Stimulated activated effector memory CD8-positive, alpha-beta T cell treated with anti-CD3 and anti-CD28 coated beads, Interleukin-12 subunit alpha, Interleukin-12 subunit beta, amount 100 ng/mL, for 72 hours (primary cell): ENCODE results near the gene PRICKLE2.

ENCODE experiments used
- ATAC-seq: fragments of 150-1000 bp; cut with Tn5 transposase; 2 replicates; pipeline ENCODE4 v1.10.0; 2021
- DNase-seq, 2 donors: peaks; one replicate each; pipeline ENCODE4 v3.0.0; 2021 to 2022; ENCODE audit warnings: low spot score in 2 of 2
- H3K27ac Mint-ChIP-seq: one replicate; pipeline ENCODE4 v1.8.0; 2022; ENCODE audit warnings: mild to moderate bottlenecking, mixed read lengths
- H3K36me3 Mint-ChIP-seq: one replicate; pipeline ENCODE4 v1.8.0; 2022; ENCODE audit warnings: mild to moderate bottlenecking, mixed read lengths
- H3K4me1 Mint-ChIP-seq: one replicate; pipeline ENCODE4 v1.8.0; 2022; ENCODE audit warnings: mixed read lengths
- H3K4me3 Mint-ChIP-seq: one replicate; pipeline ENCODE4 v1.8.0; 2022; ENCODE audit warnings: mild to moderate bottlenecking, mixed read lengths
- H3K9me3 Mint-ChIP-seq: one replicate; pipeline ENCODE4 v1.8.0; 2022; ENCODE audit warnings: mixed read lengths

The PRICKLE2 gene

GRCh38 chr3:64260431-64260830 lies 35.2 kb upstream of the PRICKLE2 start:
- Mint-ChIP-seq H3K4me3 (no peak overlapping the region), H3K9me3 (peaks cover 4% of the 10 kb centered on the region), H3K36me3 (no peaks in the 10 kb centered on the region), H3K27ac (no peak overlapping the region), H3K4me1 (no peaks in the 10 kb centered on the region)
- no peak for ATAC-seq
- DNase-seq: no peak

- Mint-ChIP-seq H3K4me1 (no peaks in the 10 kb centered on the region), H3K4me3 (no peak overlapping the region), H3K9me3 (peaks cover 4% of the 10 kb centered on the region), H3K27ac (no peak overlapping the region), H3K36me3 (no peaks in the 10 kb centered on the region)
- ATAC-seq (no peak), DNase-seq (no peak)
Observed at GRCh38 chr3:64259636-64260035, 34.4 kb upstream of the PRICKLE2 start.

GRCh38 chr3:64257100-64257755 lies 32.0 kb upstream of the PRICKLE2 start:
- ATAC-seq (no peak), DNase-seq (no peak)
- no peak overlapping the region for H3K4me3 Mint-ChIP-seq
- peaks cover 2% of the 10 kb centered on the region for H3K9me3 Mint-ChIP-seq
- H3K4me1 Mint-ChIP-seq: no peaks in the 10 kb centered on the region
- H3K27ac Mint-ChIP-seq: no peak overlapping the region
- H3K36me3 Mint-ChIP-seq: no peaks in the 10 kb centered on the region

GRCh38 chr3:64255741-64256340 lies 30.6 kb upstream of the PRICKLE2 start:
- DNase-seq (no peak), ATAC-seq (no peak)
- no peak overlapping the region for H3K27ac Mint-ChIP-seq
- H3K4me1 Mint-ChIP-seq: no peaks in the 10 kb centered on the region
- H3K36me3 Mint-ChIP-seq: no peaks in the 10 kb centered on the region
- no peak overlapping the region for H3K4me3 Mint-ChIP-seq
- no peaks in the 10 kb centered on the region for H3K9me3 Mint-ChIP-seq

- DNase-seq: no peak
- no peaks in the 10 kb centered on the region for H3K4me1 Mint-ChIP-seq
- H3K27ac Mint-ChIP-seq: no peak overlapping the region
- H3K36me3 Mint-ChIP-seq: no peaks in the 10 kb centered on the region
- H3K9me3 Mint-ChIP-seq: no peaks in the 10 kb centered on the region
- no peak overlapping the region for H3K4me3 Mint-ChIP-seq
- no peak for ATAC-seq
Observed at GRCh38 chr3:64254443-64254842, 29.2 kb upstream of the PRICKLE2 start.

- no peaks in the 10 kb centered on the region for H3K4me1 Mint-ChIP-seq
- no peak overlapping the region for H3K27ac Mint-ChIP-seq
- no peak for ATAC-seq
- DNase-seq: no peak
- no peak overlapping the region for H3K4me3 Mint-ChIP-seq
- no peaks in the 10 kb centered on the region for H3K36me3 Mint-ChIP-seq
- peaks cover 3% of the 10 kb centered on the region for H3K9me3 Mint-ChIP-seq
Observed at GRCh38 chr3:64253689-64254088, 28.4 kb upstream of the PRICKLE2 start.

- DNase-seq (no peak), ATAC-seq (no peak)
- H3K9me3 Mint-ChIP-seq: peaks cover 3% of the 10 kb centered on the region
- no peak overlapping the region for H3K4me3 Mint-ChIP-seq
- no peaks in the 10 kb centered on the region for H3K36me3 Mint-ChIP-seq
- no peak overlapping the region for H3K27ac Mint-ChIP-seq
- H3K4me1 Mint-ChIP-seq: no peaks in the 10 kb centered on the region
Observed at GRCh38 chr3:64251019-64251418, 25.8 kb upstream of the PRICKLE2 start.

- no peak for ATAC-seq
- Mint-ChIP-seq H3K36me3 (no peaks in the 10 kb centered on the region), H3K27ac (no peak overlapping the region), H3K9me3 (peaks cover 3% of the 10 kb centered on the region), H3K4me3 (no peak overlapping the region), H3K4me1 (no peaks in the 10 kb centered on the region)
- DNase-seq: no peak
Observed at GRCh38 chr3:64247991-64248646, 22.9 kb upstream of the PRICKLE2 start.

- Mint-ChIP-seq H3K36me3 (no peaks in the 10 kb centered on the region), H3K4me3 (no peak overlapping the region), H3K27ac (no peak overlapping the region), H3K9me3 (peaks cover 6% of the 10 kb centered on the region), H3K4me1 (no peaks in the 10 kb centered on the region)
- ATAC-seq: no peak
- no peak for DNase-seq
Observed at GRCh38 chr3:64244011-64244942, 19.0 kb upstream of the PRICKLE2 start.

- Mint-ChIP-seq H3K9me3 (peaks cover 3% of the 10 kb centered on the region), H3K36me3 (no peaks in the 10 kb centered on the region), H3K4me1 (no peaks in the 10 kb centered on the region), H3K4me3 (no peak overlapping the region), H3K27ac (no peak overlapping the region)
- ATAC-seq: no peak
- no peak for DNase-seq
Observed at GRCh38 chr3:64242435-64242834, 17.2 kb upstream of the PRICKLE2 start.

GRCh38 chr3:64240959-64241358 lies 15.7 kb upstream of the PRICKLE2 start:
- H3K4me1 Mint-ChIP-seq: no peaks in the 10 kb centered on the region
- ATAC-seq (no peak), DNase-seq (no peak)
- H3K4me3 Mint-ChIP-seq: no peak overlapping the region
- H3K36me3 Mint-ChIP-seq: no peaks in the 10 kb centered on the region
- H3K9me3 Mint-ChIP-seq: peaks cover 6% of the 10 kb centered on the region
- H3K27ac Mint-ChIP-seq: no peak overlapping the region

GRCh38 chr3:64240396-64240795 lies 15.1 kb upstream of the PRICKLE2 start:
- Mint-ChIP-seq H3K4me1 (no peaks in the 10 kb centered on the region), H3K4me3 (no peak overlapping the region), H3K27ac (no peak overlapping the region), H3K9me3 (peaks cover 6% of the 10 kb centered on the region), H3K36me3 (no peaks in the 10 kb centered on the region)
- DNase-seq (no peak), ATAC-seq (no peak)

- DNase-seq: no peak
- no peak for ATAC-seq
- H3K9me3 Mint-ChIP-seq: peaks cover 6% of the 10 kb centered on the region
- no peaks in the 10 kb centered on the region for H3K36me3 Mint-ChIP-seq
- H3K4me3 Mint-ChIP-seq: no peak overlapping the region
- no peak overlapping the region for H3K27ac Mint-ChIP-seq
- H3K4me1 Mint-ChIP-seq: no peaks in the 10 kb centered on the region
Observed at GRCh38 chr3:64239841-64240240, 14.6 kb upstream of the PRICKLE2 start.

GRCh38 chr3:64238971-64239667 lies 13.9 kb upstream of the PRICKLE2 start:
- no peaks in the 10 kb centered on the region for H3K4me1 Mint-ChIP-seq
- DNase-seq (no peak), ATAC-seq (no peak)
- H3K36me3 Mint-ChIP-seq: no peaks in the 10 kb centered on the region
- no peak overlapping the region for H3K4me3 Mint-ChIP-seq
- H3K27ac Mint-ChIP-seq: no peak overlapping the region
- H3K9me3 Mint-ChIP-seq: peaks cover 6% of the 10 kb centered on the region

- H3K27ac Mint-ChIP-seq: no peak overlapping the region
- no peaks in the 10 kb centered on the region for H3K4me1 Mint-ChIP-seq
- ATAC-seq: no peak
- H3K36me3 Mint-ChIP-seq: no peaks in the 10 kb centered on the region
- no peak for DNase-seq
- H3K9me3 Mint-ChIP-seq: peaks cover 8% of the 10 kb centered on the region
- H3K4me3 Mint-ChIP-seq: no peak overlapping the region
Observed at GRCh38 chr3:64237083-64237482, 11.8 kb upstream of the PRICKLE2 start.
